Iris pigment epithelial cell (primary cell): ENCODE data around the gene ODAD4.
"Not testable (repeated sequence)": the region's sequence is repeated elsewhere in the genome, so short reads cannot be mapped to it uniquely, and the experiment has no call there.

Source experiments
- DNase-seq: peaks from one replicate; pipeline ENCODE4 v3.0.0-alpha.2; 2011; ENCODE audit warnings: low read depth

The ODAD4 gene

DNA sequence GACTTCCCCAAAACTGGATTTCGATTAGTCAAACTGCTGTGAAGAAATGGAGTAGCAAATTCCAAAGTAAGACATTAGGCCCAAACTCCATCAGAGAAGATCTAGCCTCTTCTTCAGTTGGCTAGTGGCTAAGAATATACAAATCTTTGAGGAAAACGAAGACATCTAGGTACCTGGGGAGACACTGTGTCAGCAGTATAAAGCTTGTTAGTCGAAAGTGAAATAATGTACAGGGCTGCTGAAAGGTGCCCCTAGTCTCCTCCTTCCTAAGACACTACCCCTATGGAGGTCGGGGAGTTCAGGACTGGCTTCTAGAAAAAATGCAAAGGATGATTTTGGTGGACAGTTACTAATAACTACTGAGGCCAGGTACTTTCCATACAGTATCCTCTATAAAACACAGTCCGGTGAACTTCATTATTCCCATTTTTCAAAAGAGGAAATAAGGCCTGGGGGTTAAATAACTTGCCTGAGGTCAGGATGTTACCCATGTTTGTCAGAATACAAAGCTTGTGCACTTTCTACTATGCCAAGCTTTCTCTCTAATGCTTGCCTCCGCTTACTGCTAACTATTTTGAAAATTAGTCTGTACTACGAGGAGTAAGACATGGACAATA lies 71.9 kb downstream of the ODAD4 start:
- no peak for DNase-seq

DNA sequence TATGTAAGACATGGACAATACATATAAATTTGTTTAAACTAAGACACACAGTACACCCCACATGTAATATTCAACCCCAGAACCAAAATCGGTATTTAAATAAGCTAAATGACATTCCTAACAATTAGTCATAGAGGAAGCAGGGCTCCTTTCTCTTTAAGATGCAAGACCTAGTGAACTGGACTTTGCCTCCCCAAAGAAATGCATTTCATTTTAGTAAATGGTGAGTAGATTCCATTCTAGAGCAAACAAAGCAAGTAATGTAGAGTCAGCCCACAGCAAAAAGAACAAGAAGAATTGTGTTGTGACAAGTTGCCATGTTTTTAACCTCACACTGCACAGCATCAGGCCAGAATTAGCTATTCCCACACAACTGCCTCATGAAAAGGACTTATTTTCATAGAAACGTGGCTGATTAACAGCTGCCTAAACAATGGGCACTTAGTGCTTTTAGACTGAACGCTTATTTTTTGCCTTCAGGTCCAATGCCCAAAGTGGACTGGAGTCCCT lies 72.4 kb downstream of the ODAD4 start:
- peak; percentile 72 for DNase-seq

DNA sequence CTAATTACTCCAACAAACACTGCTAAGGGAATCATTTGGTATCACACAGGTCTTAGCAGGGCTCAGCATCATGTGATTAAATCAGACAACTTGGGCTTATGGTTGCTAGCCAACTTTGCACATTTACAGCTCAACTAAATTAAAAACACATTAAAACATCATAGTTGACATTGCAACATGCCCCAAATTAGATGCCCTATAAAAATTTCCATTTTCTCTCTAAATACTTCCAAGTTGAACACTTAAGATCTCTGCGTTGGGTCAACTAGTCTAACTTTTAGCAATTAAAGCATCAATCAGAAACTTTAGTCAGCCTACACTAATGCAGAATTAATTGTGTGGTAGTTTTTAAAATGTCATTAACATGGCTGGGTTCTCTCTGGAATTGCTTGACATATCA lies 74.7 kb downstream of the ODAD4 start:
- no peak for DNase-seq

DNA sequence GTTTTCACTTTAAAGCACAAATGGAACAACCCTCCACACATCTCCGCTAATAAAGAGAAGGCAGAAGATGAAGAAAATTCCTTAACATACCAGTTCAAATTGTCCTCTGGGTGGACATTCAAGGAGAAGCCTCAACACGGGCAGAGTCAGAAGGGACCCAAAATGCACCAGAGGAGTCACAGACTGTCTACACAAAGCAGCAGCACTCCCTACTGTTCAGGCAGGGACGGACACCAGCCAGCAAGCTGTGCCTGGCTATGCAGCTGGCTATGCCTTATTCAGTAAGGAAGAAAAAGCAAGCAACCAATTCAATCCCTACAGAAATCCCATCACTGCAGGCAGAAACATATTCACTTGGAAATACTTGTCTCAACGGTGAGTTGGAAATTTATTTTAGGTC lies 78.8 kb downstream of the ODAD4 start:
- DNase-seq = peak; percentile 59

DNA sequence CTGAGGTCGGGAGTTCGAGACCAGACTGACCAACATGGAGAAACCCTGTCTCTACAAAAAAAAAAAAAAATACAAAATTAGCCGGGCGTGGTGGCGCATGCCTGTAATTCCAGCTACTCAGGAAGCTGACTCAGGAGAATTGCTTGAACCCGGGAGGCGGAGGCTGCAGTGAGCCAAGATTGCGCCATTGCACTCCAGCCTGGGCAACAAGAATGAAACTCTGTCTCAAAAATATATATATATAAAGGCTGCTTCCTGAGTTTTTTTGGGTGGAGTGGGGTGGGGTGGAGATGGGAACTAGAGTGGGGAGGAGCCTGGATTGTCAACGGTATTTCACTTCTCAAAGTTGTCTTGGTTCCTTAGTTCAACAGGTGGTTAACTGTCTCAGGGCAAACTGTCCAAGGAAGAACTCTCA lies 79.9 kb downstream of the ODAD4 start:
- peak; percentile 66 for DNase-seq

DNA sequence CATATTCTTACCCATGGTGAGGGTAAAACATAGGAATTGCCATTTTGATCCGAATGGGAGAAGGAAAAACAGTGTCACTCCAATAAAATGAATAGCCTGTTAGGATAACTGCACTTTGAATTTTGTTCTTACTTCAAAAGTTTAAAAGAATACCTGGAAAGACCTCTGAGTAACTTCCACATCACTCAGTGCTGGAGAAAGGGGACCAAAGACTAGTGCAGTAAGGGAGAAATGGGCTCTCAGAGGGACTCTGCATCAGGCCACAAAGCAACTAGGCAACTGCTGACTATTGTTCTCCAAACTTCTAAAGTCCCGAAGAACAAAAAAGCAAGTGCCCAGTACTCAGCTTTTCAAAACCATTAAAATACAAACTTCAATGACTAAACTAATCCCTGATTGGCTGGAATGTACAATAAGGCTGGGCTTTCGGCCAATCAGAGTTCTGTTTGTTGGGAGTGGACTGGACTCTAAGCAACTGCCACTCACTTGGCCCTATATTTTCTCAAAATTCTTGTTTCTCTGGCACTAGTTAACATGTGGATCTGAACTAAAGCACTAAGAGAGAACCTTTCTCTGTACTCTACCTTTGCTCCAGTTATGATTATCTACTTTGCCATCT lies 80.6 kb downstream of the ODAD4 start:
- peak; percentile 54 for DNase-seq

DNA sequence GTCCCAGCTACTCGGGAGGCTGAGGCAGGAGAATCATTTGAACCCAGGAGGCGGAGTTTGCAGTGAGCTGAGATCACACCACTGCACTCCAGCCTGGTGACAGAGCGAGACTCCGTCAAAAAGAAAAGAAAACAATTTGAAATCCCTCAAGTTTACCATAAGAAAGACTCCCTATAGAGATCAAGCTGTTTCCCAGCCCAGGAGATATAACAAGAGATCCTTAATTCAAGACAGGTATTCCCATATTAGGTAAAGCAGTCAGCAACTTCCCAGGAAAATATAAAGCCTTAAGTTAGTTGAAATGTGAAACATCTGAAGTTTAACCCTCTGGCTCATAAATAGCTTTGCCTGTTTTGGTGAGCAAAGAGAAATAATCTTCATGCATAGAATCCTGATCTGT lies 81.9 kb downstream of the ODAD4 start:
- not testable (repeated sequence) for DNase-seq

DNA sequence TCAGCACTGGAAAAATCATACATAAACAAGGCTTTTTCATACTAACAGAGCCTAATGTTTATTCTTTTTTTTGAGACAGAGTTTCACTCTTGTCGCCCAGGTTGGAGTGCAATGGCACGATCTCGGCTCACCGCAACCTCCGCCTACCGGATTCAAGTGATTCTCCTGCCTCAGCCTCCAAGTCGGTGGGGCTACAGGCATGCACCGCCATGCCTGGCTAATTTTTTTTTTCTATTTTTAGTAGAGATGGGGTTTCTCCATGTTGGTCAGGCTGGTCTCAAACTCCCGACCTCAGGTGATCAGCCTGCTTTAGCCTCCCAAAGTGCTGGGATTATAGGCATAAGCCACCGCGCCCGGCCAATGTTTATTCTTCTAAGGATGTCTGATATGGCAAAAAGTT lies 83.3 kb downstream of the ODAD4 start:
- not testable (repeated sequence) for DNase-seq
